ENCODE results near the gene ANKRD60.

ANKRD60 gene

DNA sequence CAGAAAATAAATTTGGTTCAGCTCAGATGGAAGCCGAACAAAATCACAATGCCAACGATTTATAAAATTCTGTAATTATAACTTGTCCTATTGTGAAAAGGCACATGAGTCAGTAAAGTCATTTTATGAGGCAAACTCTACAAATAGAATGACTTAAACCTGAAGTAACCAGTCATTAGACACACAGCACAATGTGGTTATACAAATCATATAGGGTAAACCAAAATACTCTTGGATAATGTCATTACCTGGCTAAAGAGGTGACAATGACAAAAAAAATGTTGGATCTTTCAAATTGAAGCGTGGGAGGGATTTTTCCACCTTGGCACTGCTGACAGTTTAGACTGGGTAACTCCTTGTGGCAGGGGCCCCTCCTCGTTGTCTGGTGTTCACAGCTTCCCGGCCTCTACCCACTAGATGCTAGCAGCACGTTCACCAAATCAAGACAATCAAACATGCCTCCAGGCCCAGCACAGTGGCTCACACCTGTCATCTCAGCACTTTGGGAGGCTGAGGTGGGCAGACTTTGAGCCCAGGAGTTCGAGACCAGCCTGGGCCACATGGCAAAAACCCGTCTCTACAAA is 5.0 kb downstream of the ANKRD60 start:
- H3K4me1 Mint-ChIP-seq (ENCODE audit: low read depth), result no peaks in the 10 kb centered on the region
- peaks cover 39% of the 10 kb centered on the region for H3K27me3 Mint-ChIP-seq (ENCODE audit: low read depth)
- H3K4me3 Mint-ChIP-seq, result no peak overlapping the region
- peaks cover 1% of the 10 kb centered on the region for H3K36me3 Mint-ChIP-seq (ENCODE audit: low read depth)
- peaks cover 10% of the 10 kb centered on the region for H3K9me3 Mint-ChIP-seq
- DNase-seq (ENCODE audit: low spot score), result peak; percentile 22
- H3K27ac Mint-ChIP-seq, result no peak overlapping the region

DNA sequence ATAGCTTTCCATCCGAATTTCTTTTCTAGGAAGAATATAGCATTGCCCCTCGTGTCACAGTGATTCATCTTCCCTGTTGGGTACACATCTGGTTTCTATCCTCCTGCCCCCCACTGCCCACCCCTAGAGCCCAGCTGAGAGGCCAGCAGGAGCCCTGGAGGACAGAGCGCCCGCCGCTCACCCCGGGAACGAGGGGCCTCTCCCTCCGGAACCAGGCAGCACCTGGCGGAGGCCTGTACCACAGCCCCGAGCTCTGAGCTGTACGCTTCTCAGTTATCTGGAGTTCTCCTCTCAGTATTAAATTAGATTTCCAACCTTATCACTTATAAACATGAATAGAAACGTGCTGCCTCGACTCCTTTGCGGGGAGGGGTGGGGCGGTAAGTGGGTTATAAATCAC is 6.0 kb downstream of the ANKRD60 start:
- peaks cover 1% of the 10 kb centered on the region for H3K36me3 Mint-ChIP-seq (ENCODE audit: low read depth)
- H3K27ac Mint-ChIP-seq, result no peak overlapping the region
- H3K27me3 Mint-ChIP-seq (ENCODE audit: low read depth), result peaks cover 32% of the 10 kb centered on the region
- H3K9me3 Mint-ChIP-seq, result peaks cover 11% of the 10 kb centered on the region
- H3K4me1 Mint-ChIP-seq (ENCODE audit: low read depth), result no peaks in the 10 kb centered on the region
- H3K4me3 Mint-ChIP-seq, result no peak overlapping the region
- DNase-seq (ENCODE audit: low spot score), result no peak

DNA sequence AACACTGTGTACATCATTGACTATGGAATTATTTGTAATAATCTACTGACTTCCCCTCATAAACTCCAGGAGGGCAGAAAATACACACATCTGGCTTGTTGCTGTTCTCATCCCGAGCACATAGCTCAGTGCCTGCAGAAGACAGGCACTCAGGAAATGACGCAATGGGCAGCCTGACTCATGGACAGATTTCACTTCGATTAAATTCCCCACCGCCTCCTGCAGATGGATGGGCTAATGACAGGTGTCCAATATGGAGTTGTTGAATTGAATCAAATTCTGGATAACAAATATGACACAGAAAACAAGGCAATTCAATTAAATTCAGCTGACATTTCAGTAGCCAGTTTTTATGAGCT is 9.1 kb downstream of the ANKRD60 start:
- Mint-ChIP-seq H3K27ac (no peak overlapping the region), H3K4me3 (no peak overlapping the region), H3K36me3 (ENCODE audit: low read depth) (peaks cover 1% of the 10 kb centered on the region), H3K9me3 (peaks cover 11% of the 10 kb centered on the region), H3K27me3 (ENCODE audit: low read depth) (peaks cover 16% of the 10 kb centered on the region), H3K4me1 (ENCODE audit: low read depth) (no peaks in the 10 kb centered on the region)
- DNase-seq (ENCODE audit: low spot score), result no peak

DNA sequence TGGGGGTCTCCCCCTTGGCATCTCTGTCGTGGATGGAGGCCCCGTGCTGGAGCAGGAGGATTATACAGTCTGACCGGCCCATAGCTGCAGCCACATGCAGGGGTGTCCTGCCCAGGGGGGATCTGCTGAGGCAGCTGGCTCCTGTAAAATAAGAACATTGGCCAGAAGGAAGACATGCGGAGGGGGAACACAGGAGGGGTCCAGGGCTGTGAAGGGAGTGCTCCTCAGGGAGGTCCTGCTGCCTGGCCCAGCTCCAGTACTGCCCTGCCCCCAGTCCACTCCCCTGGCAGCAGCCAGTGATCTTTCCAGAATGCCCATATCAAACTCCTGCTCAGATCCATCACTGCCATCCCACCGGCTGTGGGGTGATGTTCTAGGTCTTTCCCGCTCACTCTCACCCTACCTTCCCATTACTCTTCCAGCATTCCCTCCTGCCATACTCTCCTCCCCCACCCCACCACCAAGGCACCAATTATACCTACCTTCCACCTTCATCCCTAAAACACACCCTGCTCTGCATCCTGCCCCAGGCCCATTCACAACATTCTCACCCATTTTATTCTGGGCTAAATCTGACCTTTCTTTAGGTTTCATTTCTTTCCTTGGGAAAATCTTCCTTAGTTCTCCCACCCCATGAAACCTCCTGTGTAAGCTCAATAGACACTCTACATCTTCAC is 9.7 kb downstream of the ANKRD60 start:
- peaks cover 1% of the 10 kb centered on the region for H3K36me3 Mint-ChIP-seq (ENCODE audit: low read depth)
- H3K27me3 Mint-ChIP-seq (ENCODE audit: low read depth), result peaks cover 16% of the 10 kb centered on the region
- no peak overlapping the region for H3K4me3 Mint-ChIP-seq
- H3K27ac Mint-ChIP-seq, result no peak overlapping the region
- peaks cover 11% of the 10 kb centered on the region for H3K9me3 Mint-ChIP-seq
- no peak for DNase-seq (ENCODE audit: low spot score)
- H3K4me1 Mint-ChIP-seq (ENCODE audit: low read depth), result no peaks in the 10 kb centered on the region

DNA sequence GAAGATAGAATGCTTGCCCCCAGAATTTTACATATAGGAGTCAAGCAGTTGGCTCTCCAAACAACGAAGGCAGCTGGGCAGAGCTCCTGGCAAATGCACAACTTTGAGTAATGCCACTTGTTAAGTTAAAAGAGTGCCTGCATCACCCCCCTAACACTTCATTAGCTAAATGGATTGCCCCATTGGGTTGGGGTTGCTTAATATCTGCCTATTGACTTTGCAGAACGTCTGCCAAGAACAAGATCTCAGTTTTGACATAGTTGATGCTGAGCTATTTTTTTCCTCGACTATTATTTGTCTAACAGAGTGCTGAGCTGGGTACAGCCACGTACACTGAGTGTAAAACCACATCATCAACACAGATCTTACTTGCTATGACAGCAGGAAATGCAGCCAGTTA is 12.1 kb downstream of the ANKRD60 start:
- Mint-ChIP-seq H3K4me3 (no peak overlapping the region), H3K9me3 (peaks cover 11% of the 10 kb centered on the region), H3K36me3 (ENCODE audit: low read depth) (peaks cover 1% of the 10 kb centered on the region), H3K27ac (no peak overlapping the region), H3K27me3 (ENCODE audit: low read depth) (peaks cover 15% of the 10 kb centered on the region), H3K4me1 (ENCODE audit: low read depth) (no peaks in the 10 kb centered on the region)
- no peak for DNase-seq (ENCODE audit: low spot score)

DNA sequence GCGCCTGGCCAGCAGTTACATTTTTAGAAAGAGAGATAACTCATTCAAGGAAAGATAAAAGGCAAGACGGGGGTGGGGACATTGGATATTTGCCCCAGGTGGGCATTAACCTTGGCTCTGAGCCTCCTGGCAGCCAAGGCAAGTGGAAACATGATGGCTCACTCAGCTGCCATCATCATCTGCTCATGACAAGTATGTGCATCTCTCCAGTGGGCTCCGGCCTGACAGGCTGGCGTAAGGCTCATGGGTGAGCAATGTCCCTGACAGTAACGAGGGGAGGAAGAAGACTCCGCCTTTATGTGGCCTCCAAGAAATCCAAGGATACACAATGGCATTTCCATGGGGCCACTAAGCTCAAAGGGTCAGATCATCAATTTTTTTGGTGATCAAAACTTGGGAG is 13.3 kb downstream of the ANKRD60 start:
- H3K36me3 Mint-ChIP-seq (ENCODE audit: low read depth), result peaks cover 1% of the 10 kb centered on the region
- no peaks in the 10 kb centered on the region for H3K4me1 Mint-ChIP-seq (ENCODE audit: low read depth)
- peaks cover 16% of the 10 kb centered on the region for H3K27me3 Mint-ChIP-seq (ENCODE audit: low read depth)
- no peak for DNase-seq (ENCODE audit: low spot score)
- H3K27ac Mint-ChIP-seq, result no peak overlapping the region
- H3K4me3 Mint-ChIP-seq, result no peak overlapping the region
- peaks cover 11% of the 10 kb centered on the region for H3K9me3 Mint-ChIP-seq

DNA sequence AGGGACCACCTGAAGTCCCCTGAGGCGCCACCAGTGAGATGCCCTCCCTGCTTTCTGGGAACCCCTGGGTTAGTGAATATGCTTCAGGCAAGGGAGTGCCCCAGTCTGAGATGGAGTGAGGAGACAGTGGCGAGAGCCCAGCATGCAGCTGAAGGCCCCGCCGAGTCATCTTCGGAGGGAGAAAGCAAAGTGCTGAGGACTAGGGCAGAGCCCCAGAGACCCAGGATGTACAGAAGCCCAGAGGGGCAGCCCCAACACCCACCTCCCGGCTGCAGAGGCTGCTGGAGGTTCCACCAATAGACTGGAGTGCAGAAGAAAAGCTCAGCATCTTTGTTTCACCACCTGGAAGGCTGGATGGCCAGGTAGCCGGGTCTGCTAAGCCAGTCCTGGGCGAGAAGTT is 14.1 kb downstream of the ANKRD60 start:
- Mint-ChIP-seq H3K27me3 (ENCODE audit: low read depth) (peaks cover 16% of the 10 kb centered on the region), H3K4me1 (ENCODE audit: low read depth) (peaks cover 2% of the 10 kb centered on the region), H3K36me3 (ENCODE audit: low read depth) (peaks cover 1% of the 10 kb centered on the region), H3K4me3 (no peak overlapping the region), H3K27ac (no peak overlapping the region), H3K9me3 (peaks cover 10% of the 10 kb centered on the region)
- no peak for DNase-seq (ENCODE audit: low spot score)

DNA sequence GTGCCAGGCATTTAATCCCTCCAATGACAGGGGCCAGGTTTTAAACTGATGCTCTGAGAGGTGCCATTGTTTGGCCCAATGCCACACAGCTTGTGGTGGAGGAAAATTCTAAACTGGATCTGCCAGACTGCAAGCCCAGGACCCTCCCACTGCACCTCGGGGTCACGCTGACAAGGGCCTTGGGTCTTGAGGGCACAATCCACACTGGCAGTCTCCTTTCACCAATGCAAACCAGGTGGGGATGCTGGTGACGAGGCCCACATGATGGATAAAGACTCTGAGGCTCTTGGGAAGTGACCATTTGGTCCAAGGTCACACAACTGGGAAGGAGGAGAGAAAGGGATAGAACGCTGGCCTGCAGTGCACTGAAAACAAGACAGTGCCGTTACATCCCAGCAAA is 14.7 kb downstream of the ANKRD60 start:
- Mint-ChIP-seq H3K36me3 (ENCODE audit: low read depth) (no peaks in the 10 kb centered on the region), H3K4me3 (no peak overlapping the region), H3K9me3 (peaks cover 4% of the 10 kb centered on the region), H3K27ac (no peak overlapping the region), H3K4me1 (ENCODE audit: low read depth) (peaks cover 2% of the 10 kb centered on the region), H3K27me3 (ENCODE audit: low read depth) (peaks cover 13% of the 10 kb centered on the region)
- DNase-seq (ENCODE audit: low spot score), result no peak

DNA sequence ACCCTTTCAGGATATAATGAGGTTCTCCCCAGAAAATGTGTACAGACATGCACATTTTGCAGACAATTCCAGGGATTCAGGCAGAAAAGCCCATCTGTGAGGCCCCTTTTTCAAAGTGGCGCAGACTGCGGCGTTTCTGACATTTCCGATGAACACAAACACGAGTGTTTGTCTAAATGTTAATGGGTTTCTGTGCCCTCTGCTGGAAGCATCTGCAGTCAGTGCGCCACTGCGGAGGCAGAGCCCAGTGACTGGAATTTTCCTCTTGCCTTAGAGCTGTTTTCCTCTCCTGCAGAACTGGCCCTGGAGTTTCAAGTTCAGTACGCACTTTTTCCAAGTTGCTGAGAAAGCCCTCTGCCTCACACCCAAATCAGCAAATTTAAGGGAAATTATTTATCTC is 15.3 kb downstream of the ANKRD60 start:
- H3K4me3 Mint-ChIP-seq, result no peak overlapping the region
- H3K27me3 Mint-ChIP-seq (ENCODE audit: low read depth), result peaks cover 11% of the 10 kb centered on the region
- no peak overlapping the region for H3K27ac Mint-ChIP-seq
- H3K36me3 Mint-ChIP-seq (ENCODE audit: low read depth), result no peaks in the 10 kb centered on the region
- peaks cover 2% of the 10 kb centered on the region for H3K4me1 Mint-ChIP-seq (ENCODE audit: low read depth)
- no peaks in the 10 kb centered on the region for H3K9me3 Mint-ChIP-seq
- no peak for DNase-seq (ENCODE audit: low spot score)

DNA sequence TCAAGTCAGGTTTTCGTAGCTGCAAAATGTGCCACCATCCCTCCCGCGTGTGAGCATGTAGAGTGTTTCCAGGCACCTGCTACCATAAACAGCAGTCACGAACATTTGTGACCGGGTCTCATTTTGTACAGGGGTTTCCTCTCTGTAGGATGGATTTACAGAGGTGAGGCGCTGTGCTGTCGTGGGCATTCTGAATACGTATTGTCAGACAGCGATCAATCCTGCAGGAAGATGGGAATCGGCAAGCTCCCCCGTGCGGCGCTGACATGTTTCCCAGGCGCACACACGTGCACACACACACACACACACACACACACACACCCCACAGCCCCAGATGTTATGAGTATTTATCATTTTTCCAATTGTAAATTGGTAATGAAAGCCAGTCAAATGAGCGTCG is 15.8 kb downstream of the ANKRD60 start:
- Mint-ChIP-seq H3K36me3 (ENCODE audit: low read depth) (no peaks in the 10 kb centered on the region), H3K4me3 (no peak overlapping the region), H3K27me3 (ENCODE audit: low read depth) (peaks cover 11% of the 10 kb centered on the region), H3K4me1 (ENCODE audit: low read depth) (peaks cover 2% of the 10 kb centered on the region), H3K27ac (no peak overlapping the region), H3K9me3 (no peaks in the 10 kb centered on the region)
- DNase-seq (ENCODE audit: low spot score), result no peak

DNA sequence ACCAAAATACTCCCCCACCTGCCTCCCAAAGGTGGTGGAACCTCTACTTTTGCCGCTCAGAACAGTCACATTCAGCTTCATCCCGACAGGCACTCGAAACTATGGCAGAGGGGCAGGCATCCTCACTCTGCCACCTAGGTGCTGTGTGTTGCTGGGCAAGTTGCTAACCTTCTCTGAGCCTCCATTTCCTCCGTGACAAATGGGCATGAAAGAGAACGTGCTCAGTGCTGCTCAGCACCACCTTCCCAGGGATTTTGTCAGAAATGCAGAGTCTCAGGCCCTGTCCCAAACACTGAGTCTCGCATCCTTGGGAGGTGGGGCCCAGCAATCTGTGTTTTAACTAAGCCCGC is 18.1 kb downstream of the ANKRD60 start:
- H3K4me3 Mint-ChIP-seq, result no peak overlapping the region
- H3K27me3 Mint-ChIP-seq (ENCODE audit: low read depth), result peaks cover 11% of the 10 kb centered on the region
- H3K4me1 Mint-ChIP-seq (ENCODE audit: low read depth), result peaks cover 2% of the 10 kb centered on the region
- H3K9me3 Mint-ChIP-seq, result no peaks in the 10 kb centered on the region
- no peak for DNase-seq (ENCODE audit: low spot score)
- H3K36me3 Mint-ChIP-seq (ENCODE audit: low read depth), result no peaks in the 10 kb centered on the region
- H3K27ac Mint-ChIP-seq, result no peak overlapping the region

DNA sequence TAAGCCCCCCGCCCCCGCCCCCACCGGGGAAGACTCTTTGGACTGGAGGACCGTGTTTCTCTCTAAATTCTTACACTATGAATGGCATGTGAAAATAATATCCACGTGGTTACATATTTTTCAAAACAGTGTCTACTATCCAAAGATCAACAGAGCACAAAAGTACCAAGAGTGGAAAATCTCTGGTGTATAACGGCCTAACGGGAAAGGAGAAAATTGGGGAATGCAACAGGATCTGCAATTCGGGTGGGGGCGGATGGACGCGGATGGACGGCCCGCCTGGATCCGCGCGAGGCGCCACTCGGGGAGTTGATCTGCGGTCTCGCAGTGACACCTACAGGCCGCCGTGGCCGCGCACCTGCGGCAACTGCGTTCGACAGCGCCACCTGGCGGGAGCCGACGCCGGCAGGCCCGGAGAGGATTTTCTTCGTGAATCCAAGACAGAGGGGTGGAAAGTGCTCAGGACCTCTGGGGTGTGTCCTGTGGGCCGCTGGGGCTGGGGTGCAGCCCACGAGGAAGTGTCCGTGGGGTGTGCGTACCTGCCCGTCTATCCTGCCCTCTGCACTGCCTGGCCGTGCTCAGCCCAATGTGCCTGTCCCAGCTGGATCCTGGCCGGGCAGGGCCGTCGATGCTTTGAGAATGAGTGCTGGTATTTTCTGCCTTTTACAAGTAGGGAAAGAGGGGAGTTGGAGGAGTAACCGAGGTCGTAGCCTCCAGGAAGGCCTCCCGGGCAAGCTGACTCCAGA is 18.6 kb downstream of the ANKRD60 start:
- DNase-seq (ENCODE audit: low spot score), result peak; percentile 83
- Mint-ChIP-seq H3K27ac (peak overlapping the region; percentile 72), H3K4me3 (no peak overlapping the region)

DNA sequence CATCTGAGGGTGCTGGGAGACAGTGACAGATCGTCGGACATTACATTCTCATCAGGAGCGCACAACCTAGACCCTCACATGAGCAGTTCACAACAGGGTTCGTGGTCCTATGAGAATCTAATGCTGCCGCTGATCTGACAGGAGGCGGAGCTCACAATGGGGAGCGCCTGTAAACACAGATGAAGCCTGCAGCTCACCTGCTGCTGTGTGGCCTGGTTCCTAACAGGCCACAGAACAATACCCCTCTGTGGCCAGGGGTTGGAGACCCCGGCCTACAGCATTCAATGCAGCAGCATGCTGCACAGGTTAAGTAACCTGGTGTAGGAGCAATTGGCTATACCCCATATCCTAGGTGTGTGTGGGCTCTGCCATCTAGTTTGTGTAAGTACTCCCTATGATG is 19.5 kb downstream of the ANKRD60 start:
- H3K36me3 Mint-ChIP-seq (ENCODE audit: low read depth), result no peaks in the 10 kb centered on the region
- H3K4me3 Mint-ChIP-seq, result no peak overlapping the region
- DNase-seq (ENCODE audit: low spot score), result no peak
- no peak overlapping the region for H3K27ac Mint-ChIP-seq
- H3K9me3 Mint-ChIP-seq, result no peaks in the 10 kb centered on the region
- peaks cover 2% of the 10 kb centered on the region for H3K4me1 Mint-ChIP-seq (ENCODE audit: low read depth)
- H3K27me3 Mint-ChIP-seq (ENCODE audit: low read depth), result peaks cover 11% of the 10 kb centered on the region

More for the DNA sequence above, 18.6 kb downstream of the ANKRD60 start:
- Mint-ChIP-seq H3K4me1 (ENCODE audit: low read depth) (peaks cover 2% of the 10 kb centered on the region), H3K27me3 (ENCODE audit: low read depth) (peaks cover 11% of the 10 kb centered on the region), H3K36me3 (ENCODE audit: low read depth) (no peaks in the 10 kb centered on the region), H3K9me3 (no peaks in the 10 kb centered on the region)

DNA sequence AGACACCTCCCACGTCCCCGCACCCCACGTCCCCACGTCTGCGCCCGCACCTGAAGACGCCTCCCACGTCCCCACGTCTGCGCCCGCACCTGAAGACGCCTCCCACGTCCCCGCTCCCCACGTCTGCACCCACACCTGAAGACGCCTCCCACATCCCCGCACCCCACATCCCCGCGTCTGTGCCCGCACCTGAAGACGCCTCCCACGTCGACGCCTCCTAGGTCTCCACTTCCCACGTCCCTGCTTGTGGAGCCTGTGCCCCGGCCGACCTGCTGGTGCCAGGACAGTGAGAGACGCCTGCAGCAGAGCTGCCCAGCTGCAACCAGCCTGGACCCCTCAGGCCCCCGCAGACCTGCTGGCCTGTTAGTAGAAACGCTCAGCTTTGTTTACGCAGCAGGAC is 22.6 kb downstream of the ANKRD60 start:
- Mint-ChIP-seq H3K4me3 (no peak overlapping the region), H3K27ac (no peak overlapping the region), H3K9me3 (no peaks in the 10 kb centered on the region), H3K27me3 (ENCODE audit: low read depth) (peaks cover 3% of the 10 kb centered on the region), H3K36me3 (ENCODE audit: low read depth) (no peaks in the 10 kb centered on the region), H3K4me1 (ENCODE audit: low read depth) (peaks cover 2% of the 10 kb centered on the region)
- DNase-seq (ENCODE audit: low spot score), result no peak
